Astrocyte (in vitro differentiated cells and primary cell): ENCODE results near the gene ERAP2. TPM values are rescaled to one million over a fixed set of nuclear protein-coding genes. Genes with fewer than 3 reads are reported as not detected.
A peak's percentile ranks its signal among the peaks of the same experiment; 100 is the strongest.

ENCODE experiments used
- DNase-seq: peaks from one replicate; pipeline ENCODE4 v3.0.0-alpha.2; 2010; ENCODE audit warnings: low read depth
- FAIRE-seq: peaks from 2 replicates; lab custom pipeline; 2011; peaks lifted over from hg19 to GRCh38; lab: Jason Lieb, UNC
- H2AFZ ChIP-seq: 2 replicates; pipeline ENCODE4 v1.6.0; 2012; ENCODE audit warnings: low read depth, low read length, inconsistent platforms
- H3K27ac ChIP-seq: 2 replicates; pipeline ENCODE4 v1.5.1; 2011; ENCODE audit warnings: low read depth, low read length, inconsistent platforms
- H3K27me3 ChIP-seq: 2 replicates; pipeline ENCODE4 v1.6.0; 2011; ENCODE audit warnings: low read length, inconsistent platforms; ENCODE audit not compliant: insufficient read depth
- H3K36me3 ChIP-seq: 2 replicates; pipeline ENCODE4 v1.5.1; 2011; ENCODE audit warnings: low read length, inconsistent platforms; ENCODE audit not compliant: insufficient read depth
- H3K4me1 ChIP-seq: 2 replicates; pipeline ENCODE4 v1.5.1; 2011; ENCODE audit warnings: low read length, inconsistent platforms; ENCODE audit not compliant: insufficient read depth
- H3K4me2 ChIP-seq: 2 replicates; pipeline ENCODE4 v1.6.0; 2012; ENCODE audit warnings: low read length, inconsistent platforms
- H3K4me3 ChIP-seq: 2 replicates; pipeline ENCODE4 v1.5.1; 2011; ENCODE audit warnings: low read depth, mild to moderate bottlenecking, low read length, inconsistent platforms; ENCODE audit not compliant: insufficient read depth
- H3K79me2 ChIP-seq: 2 replicates; pipeline ENCODE4 v1.6.0; 2012; ENCODE audit warnings: mild to moderate bottlenecking, low read length, inconsistent platforms; ENCODE audit not compliant: insufficient read depth
- H3K9ac ChIP-seq: 2 replicates; pipeline ENCODE4 v1.6.0; 2012; ENCODE audit warnings: mild to moderate bottlenecking, low read length, inconsistent platforms
- H3K9me3 ChIP-seq: 2 replicates; pipeline ENCODE4 v1.5.1; 2012; ENCODE audit warnings: low read depth, mild to moderate bottlenecking, low read length, inconsistent platforms; ENCODE audit not compliant: insufficient read depth
- H4K20me1 ChIP-seq: 2 replicates; pipeline ENCODE4 v1.6.0; 2012; ENCODE audit warnings: low read length, inconsistent platforms; ENCODE audit not compliant: insufficient read depth
- H3K27ac Mint-ChIP-seq: one replicate; pipeline ENCODE4 v1.8.0; 2021; ENCODE audit warnings: mild to moderate bottlenecking, mixed read lengths; ENCODE audit not compliant: unreplicated experiment
- H3K27me3 Mint-ChIP-seq: one replicate; pipeline ENCODE4 v1.8.0; 2021; ENCODE audit warnings: low read depth, mixed read lengths; ENCODE audit not compliant: unreplicated experiment
- H3K36me3 Mint-ChIP-seq: one replicate; pipeline ENCODE4 v1.8.0; 2021; ENCODE audit warnings: low read depth, mixed read lengths; ENCODE audit not compliant: unreplicated experiment
- H3K4me1 Mint-ChIP-seq: one replicate; pipeline ENCODE4 v1.8.0; 2021; ENCODE audit warnings: low read depth, mixed read lengths; ENCODE audit not compliant: unreplicated experiment
- H3K4me3 Mint-ChIP-seq: one replicate; pipeline ENCODE4 v1.8.0; 2021; ENCODE audit warnings: mild to moderate bottlenecking, moderate library complexity, mixed read lengths; ENCODE audit not compliant: unreplicated experiment
- H3K9me3 Mint-ChIP-seq: one replicate; pipeline ENCODE4 v1.8.0; 2021; ENCODE audit warnings: mild to moderate bottlenecking, mixed read lengths; ENCODE audit not compliant: unreplicated experiment
- CTCF ChIP-seq: IDR thresholded peaks from 2 replicates; pipeline ENCODE4 v1.5.1; 2011; ENCODE audit warnings: low read depth, mild to moderate bottlenecking, inconsistent platforms, low read length, moderate library complexity; ENCODE audit not compliant: insufficient read depth
- EZH2 ChIP-seq: IDR thresholded peaks from 2 replicates; pipeline ENCODE4 v1.6.1; 2012; ENCODE audit warnings: mild to moderate bottlenecking, low read length, inconsistent platforms; ENCODE audit not compliant: insufficient read depth
- total RNA-seq: library from RNA; stranded (reverse); gene quantifications from 2 replicates; pipeline ENCODE4 v1.2.1, GENCODE V29; 2021

Gene ERAP2
- total RNA-seq, 1 donor from 2014 or later: 2.5 TPM

- TF ChIP-seq EZH2 (no peak), CTCF (no peak)
- no peaks in the 10 kb centered on the region for H3K27me3 ChIP-seq
- no peak overlapping the region for H3K4me3 ChIP-seq
- H3K36me3 ChIP-seq: no peaks in the 10 kb centered on the region
- Mint-ChIP-seq H3K27me3 (no peaks in the 10 kb centered on the region), H3K9me3 (peaks cover 5% of the 10 kb centered on the region), H3K4me3 (no peak overlapping the region), H3K36me3 (peaks cover 7% of the 10 kb centered on the region), H3K27ac (no peak overlapping the region), H3K4me1 (peaks cover 20% of the 10 kb centered on the region)
- no peaks in the 10 kb centered on the region for H3K4me1 ChIP-seq
- no peak overlapping the region for H3K9ac ChIP-seq
- peaks cover 69% of the 10 kb centered on the region for H3K79me2 ChIP-seq
- no peak overlapping the region for H3K4me2 ChIP-seq
- H3K27ac ChIP-seq: no peak overlapping the region
- H4K20me1 ChIP-seq: peaks cover 24% of the 10 kb centered on the region
- FAIRE-seq (no peak), DNase-seq (no peak)
- H2AFZ ChIP-seq: no peak overlapping the region
- no peaks in the 10 kb centered on the region for H3K9me3 ChIP-seq
These were observed 76.9 kb downstream of the ERAP2 start for GRCh38 chr5:96952974-96953730.

- peak overlapping the region; percentile 9 for H3K27ac Mint-ChIP-seq
- DNase-seq (no peak), FAIRE-seq (no peak)
- no peak overlapping the region for H3K4me2 ChIP-seq
- peaks cover 21% of the 10 kb centered on the region for H3K4me1 Mint-ChIP-seq
- H3K4me1 ChIP-seq: no peaks in the 10 kb centered on the region
- no peak for TF ChIP-seq EZH2
- no peak for TF ChIP-seq CTCF
- no peak overlapping the region for H3K4me3 Mint-ChIP-seq
- no peak overlapping the region for H3K4me3 ChIP-seq
- no peak overlapping the region for H3K27ac ChIP-seq
- H2AFZ ChIP-seq: no peak overlapping the region
- no peaks in the 10 kb centered on the region for H3K36me3 ChIP-seq
- no peaks in the 10 kb centered on the region for H3K27me3 ChIP-seq
- H3K27me3 Mint-ChIP-seq: no peaks in the 10 kb centered on the region
- peaks cover 23% of the 10 kb centered on the region for H4K20me1 ChIP-seq
- H3K79me2 ChIP-seq: peaks cover 54% of the 10 kb centered on the region
- no peaks in the 10 kb centered on the region for H3K9me3 ChIP-seq
- no peaks in the 10 kb centered on the region for H3K9me3 Mint-ChIP-seq
- H3K36me3 Mint-ChIP-seq: peaks cover 2% of the 10 kb centered on the region
- no peak overlapping the region for H3K9ac ChIP-seq
These were observed 81.2 kb downstream of the ERAP2 start for GRCh38 chr5:96957254-96958049.
